GM12878 (cell line): Measurements from ENCODE around the gene CRB2. TPM values are rescaled to one million over a fixed set of nuclear protein-coding genes. Genes with fewer than 3 reads are reported as not detected.

ENCODE experiments used
- ATAC-seq: fragments of 200-7000 bp; cut with Tn5 transposase; 3 replicates; pipeline ENCODE4 v1.9.1; 2020; ENCODE audit warnings: mild to moderate bottlenecking, moderate library complexity
- BruUV-seq: library from RNA; stranded (reverse); fragments of 400-500 nt; replicated peaks from 2 replicates; lab custom pipeline; 2021; lab: Mats Ljungman, UMichigan
- CTCF ChIA-PET: fragments of 300-600 bp; sonication (Branson Sonifier 250); formaldehyde crosslinking; extraction: SDS; loops from one replicate; lab custom pipeline; 2021; ENCODE audit warnings: inconsistent platforms; lab: Yijun Ruan, JAX
- POLR2A ChIA-PET: fragments of 350-600 bp; formaldehyde crosslinking; extraction: SDS; loops from one replicate; lab custom pipeline; 2021; ENCODE audit warnings: inconsistent platforms; lab: Charles Lee
- RAD21 ChIA-PET: fragments of 300-600 bp; sonication (Branson Sonifier 250); formaldehyde crosslinking; loops from one replicate; lab custom pipeline; 2023; ENCODE audit warnings: antibody characterized with exemption; ENCODE audit not compliant: unreplicated experiment; lab: Charles Lee
- SMC1A ChIA-PET: fragments of 300-600 bp; sonication (Branson Sonifier 250); formaldehyde crosslinking; loops from one replicate; lab custom pipeline; 2023; ENCODE audit not compliant: unreplicated experiment, uncharacterized antibody; lab: Charles Lee
- DNase-seq: peaks from one replicate; pipeline ENCODE4 v3.0.0-alpha.2; 2011; ENCODE audit warnings: low read depth, low spot score
- FAIRE-seq: peaks from 3 replicates; lab custom pipeline; 2011; peaks lifted over from hg19 to GRCh38; lab: Jason Lieb, UNC
- H2AFZ ChIP-seq: 2 replicates; pipeline ENCODE4 v1.6.0; 2011; ENCODE audit warnings: low read depth, low read length, control low read depth; ENCODE audit not compliant: control insufficient read depth
- H3K27ac ChIP-seq: 2 replicates; pipeline ENCODE4 v1.5.1; 2011; ENCODE audit warnings: control low read depth; ENCODE audit not compliant: control insufficient read depth, insufficient read depth
- H3K27me3 ChIP-seq, 2 experiments: replicated peaks in 1 of 2; 2 replicates each; pipeline versions ENCODE4 v1.6.0 to v1.6.1; 2011; ENCODE audit warnings: low read length in 1 of 2; ENCODE audit not compliant: control insufficient read depth in 2 of 2, insufficient read depth in 2 of 2
- H3K36me3 ChIP-seq, 2 experiments: 2 replicates each; pipeline ENCODE4 v1.5.1; 2011; ENCODE audit warnings: low read length in 1 of 2; ENCODE audit not compliant: control insufficient read depth in 2 of 2, insufficient read depth in 2 of 2
- H3K4me1 ChIP-seq: 2 replicates; pipeline ENCODE4 v1.6.1; 2011; ENCODE audit warnings: mild to moderate bottlenecking, low read length, moderate library complexity, mixed read lengths; ENCODE audit not compliant: control insufficient read depth, insufficient read depth
- H3K4me2 ChIP-seq: 2 replicates; pipeline ENCODE4 v1.6.0; 2011; ENCODE audit warnings: control low read depth; ENCODE audit not compliant: control insufficient read depth, insufficient read depth
- H3K4me3 ChIP-seq: fragments of 200-600 bp; sonication (generic); 2 replicates; pipeline ENCODE4 v1.5.1; 2016
- H3K79me2 ChIP-seq: 2 replicates; pipeline ENCODE4 v1.6.0; 2011; ENCODE audit warnings: low read length; ENCODE audit not compliant: control insufficient read depth, insufficient read depth
- H3K9ac ChIP-seq: 2 replicates; pipeline ENCODE4 v1.8.0; 2011; ENCODE audit warnings: low read length, control low read depth, mixed read lengths; ENCODE audit not compliant: control insufficient read depth, insufficient read depth
- H3K9me3 ChIP-seq: replicated peaks from 3 replicates; pipeline ENCODE4 v1.5.1; 2011; ENCODE audit warnings: mild to moderate bottlenecking, low read length; ENCODE audit not compliant: control insufficient read depth, insufficient read depth
- H4K20me1 ChIP-seq: 2 replicates; pipeline ENCODE4 v1.6.0; 2011; ENCODE audit not compliant: control insufficient read depth, insufficient read depth
- CEBPB ChIP-seq, 2 experiments: fragments of 150-350 bp in 1 of 2; IDR thresholded peaks; 2 replicates each; pipeline ENCODE4 v1.6.1; 2012 to 2014; ENCODE audit warnings: low read depth in 2 of 2, low read length in 2 of 2, borderline replicate concordance in 1 of 2, inconsistent platforms in 1 of 2
- CREM ChIP-seq: IDR thresholded peaks from 2 replicates; pipeline ENCODE4 v1.6.1; 2014; ENCODE audit warnings: antibody characterized with exemption, low read depth
- HDGF ChIP-seq: fragments of 450-650 bp; IDR thresholded peaks from 2 replicates; pipeline ENCODE4 v1.6.1; 2016; ENCODE audit warnings: antibody characterized with exemption
- MEF2A ChIP-seq: IDR thresholded peaks from 2 replicates; pipeline ENCODE4 v1.6.1; 2011; ENCODE audit warnings: low read depth, mild to moderate bottlenecking, low read length, moderate library complexity; ENCODE audit not compliant: insufficient read depth
- RAD21 ChIP-seq: IDR thresholded peaks from 2 replicates; pipeline ENCODE4 v1.6.1; 2011; ENCODE audit warnings: mild to moderate bottlenecking, low read depth, low read length, moderate library complexity; ENCODE audit not compliant: insufficient read depth
- SIN3A ChIP-seq: IDR thresholded peaks from 2 replicates; pipeline ENCODE4 v1.6.1; 2012; ENCODE audit warnings: low read depth, low read length, improper control_type of control experiment
- SMARCA5 ChIP-seq: fragments of 450-650 bp; IDR thresholded peaks from 2 replicates; pipeline ENCODE4 v1.6.1; 2017; ENCODE audit warnings: mild to moderate bottlenecking
- SMC3 ChIP-seq: IDR thresholded peaks from 2 replicates; pipeline ENCODE4 v1.6.1; 2011; ENCODE audit warnings: low read length, improper control_type of control experiment, borderline replicate concordance
- TCF7 ChIP-seq: IDR thresholded peaks from 2 replicates; pipeline ENCODE4 v1.6.1; 2014; ENCODE audit warnings: antibody characterized with exemption, borderline replicate concordance
- ZNF274 ChIP-seq: IDR thresholded peaks from one replicate; pipeline ENCODE4 v1.8.0; 2011; ENCODE audit not compliant: insufficient read length, insufficient read depth
- WGBS: methylation state at CpG from one replicate; pipeline ENCODE4 v1.1.6; 2016; ENCODE audit warnings: low lambda C conversion rate; ENCODE audit not compliant: insufficient replicate concordance, insufficient coverage; ENCODE audit errors: missing lambda C conversion rate; 5-methylcytosine and 5-hydroxymethylcytosine counted together
- in situ Hi-C: fragments of 300-500 bp; cut with MboI; formaldehyde crosslinking; loops from 9 replicates; pipeline ENCODE4 v1.14.3; 2018; ENCODE audit warnings: mixed read lengths
- intact Hi-C: fragments of 100-400 bp; cut with micrococcal nuclease; formaldehyde crosslinking; loops from one replicate; pipeline ENCODE4 v1.14.2; 2022; ENCODE audit not compliant: unreplicated experiment
- polyA plus RNA-seq, 11 experiments: library from polyadenylated mRNA; depleted of rRNA in 4 of 11; unstranded in 6 of 11; stranded (reverse) in 5 of 11; fragments of >200 nt; fragmentation: Nextera tagmentation in 4 of 11; fragmentation: Illumina TruSeq in 1 of 11; extraction: Ambion mirVana in 4 of 11; extraction: Trizol in 1 of 11; gene quantifications; 1 replicate in 1 of 11; 2 replicates in 10 of 11; pipeline versions ENCODE4 v1.2.1 to v1.2.3, GENCODE V29; 2011 to 2016; ENCODE audit warnings: inconsistent platforms in 2 of 11, missing spikeins in 2 of 11, low read depth in 1 of 11
- total RNA-seq, 4 experiments: library from RNA; depleted of rRNA in 3 of 4; stranded (reverse); fragments of >200 nt in 3 of 4; fragmentation: Illumina TruSeq in 1 of 4; extraction: Trizol in 1 of 4; gene quantifications; 2 replicates each; pipeline versions ENCODE4 v1.2.1 to v1.2.3, GENCODE V29; 2013 to 2021
- TF ChIP-seq, protein P1 (sequence below): fragments of 450-650 bp; IDR thresholded peaks from 2 replicates; pipeline ENCODE4 v1.6.1; 2016; ENCODE audit warnings: mild to moderate bottlenecking
- TF ChIP-seq, protein P2 (sequence below): IDR thresholded peaks from 2 replicates; pipeline ENCODE4 v1.6.1; 2011; ENCODE audit warnings: borderline replicate concordance, low read depth, mild to moderate bottlenecking, moderate library complexity, low read length; ENCODE audit not compliant: insufficient read depth, poor library complexity, severe bottlenecking
- TF ChIP-seq, protein P3 (sequence below): fragments of 450-650 bp; IDR thresholded peaks from 2 replicates; pipeline ENCODE4 v1.6.1; 2018; ENCODE audit warnings: mild to moderate bottlenecking, low read depth, moderate library complexity; ENCODE audit not compliant: partially characterized antibody
- TF ChIP-seq, protein P4 (sequence below), 3 experiments: IDR thresholded peaks in 2 of 3; conservative IDR thresholded peaks in 1 of 3; 2 replicates each; pipeline ENCODE4 v1.5.1; 2011; ENCODE audit warnings: low read depth in 3 of 3, low read length in 3 of 3, mild to moderate bottlenecking in 3 of 3, control low read depth in 2 of 3, moderate library complexity in 2 of 3, inconsistent platforms in 1 of 3, mixed read lengths in 1 of 3; ENCODE audit not compliant: control insufficient read depth in 2 of 3, insufficient read depth in 1 of 3; ENCODE audit errors: extremely low read depth in 1 of 3

The CRB2 gene
- total and polyA plus RNA-seq, 10 of the 15 experiments (the other 5 are each of a cell fraction or from before 2014, with no cell fraction given): 0.01 to 0.80 (median 0.23) TPM; not detected in 3

DNA sequence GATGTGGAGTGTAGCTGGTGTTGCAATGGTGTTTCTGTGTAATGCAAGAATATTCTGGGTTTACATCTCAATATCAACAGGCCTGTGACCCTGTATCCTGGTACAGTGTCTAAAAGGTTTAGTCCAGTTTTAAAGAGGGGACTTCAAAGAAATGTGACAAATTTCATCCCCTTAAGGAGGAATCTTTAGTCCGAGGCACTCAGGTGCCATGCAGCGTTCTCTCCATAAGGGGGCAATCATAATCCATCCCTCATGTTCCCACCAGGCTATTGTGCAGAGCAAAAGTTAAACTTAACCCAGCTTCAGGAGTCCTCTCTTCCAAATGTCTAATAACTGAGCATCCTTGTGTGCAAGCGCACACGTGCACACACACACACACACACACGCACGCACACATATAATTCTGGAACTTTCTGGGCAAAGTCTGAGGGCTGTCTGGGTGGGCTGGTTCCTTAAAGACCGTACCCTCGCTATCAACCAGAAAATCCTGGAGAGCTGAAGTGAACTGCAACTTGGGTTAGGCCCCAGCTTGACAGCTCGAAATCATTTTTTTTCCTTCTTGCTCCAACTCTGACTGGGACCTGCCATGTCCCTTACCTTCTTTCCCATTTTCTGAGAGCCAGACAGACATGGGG, 46.0 kb downstream of the CRB2 start:
- H2AFZ ChIP-seq: no peak overlapping the region
- H3K9ac ChIP-seq: no peak overlapping the region
- FAIRE-seq (peak; percentile 83), DNase-seq (no peak), ATAC-seq (peak; percentile 83)
- no peak overlapping the region for H3K27ac ChIP-seq
- H3K36me3 ChIP-seq: peaks cover 0 to 6% of the 10 kb centered on the region in 2 experiments; a peak in 3 of 4 replicates
- no peaks in the 10 kb centered on the region for H3K27me3 ChIP-seq
- no peaks in the 10 kb centered on the region for H3K9me3 ChIP-seq
- H3K4me1 ChIP-seq: no peaks in the 10 kb centered on the region
- in situ Hi-C loops: no loop called here
- ChIA-PET SMC1A (interaction anchor here (0.9 to 1.5 kb wide), 2 partner anchors 58 to 639 kb away, joined by 3 read pairs; no protein-coding TSS in a partner anchor), RAD21 (interaction anchor here (0.6 kb wide), 1 partner anchor 553 kb away, joined by 3 read pairs; no protein-coding TSS in a partner anchor), POLR2A (interaction anchor here (0.6 kb wide), 1 partner anchor 1482 kb away, joined by 3 read pairs; no protein-coding TSS in a partner anchor), CTCF (interaction anchor here (0.6 to 1.6 kb wide), 2 partner anchors 494 to 636 kb away, joined by 3 read pairs; no protein-coding TSS in a partner anchor)
- no TSS peak for BruUV-seq
- no peaks in the 10 kb centered on the region for H3K79me2 ChIP-seq
- no peak overlapping the region for H3K4me3 ChIP-seq
- intact Hi-C loops: loop anchor here (2.0 to 10.0 kb wide), 2 partner anchors 563 to 639 kb away; no protein-coding TSS in a partner anchor
- H4K20me1 ChIP-seq: peaks cover 2% of the 10 kb centered on the region; the same call in 1 of the 2 replicates
- H3K4me2 ChIP-seq: no peak overlapping the region
- 59% methylated on average over 9 of the region's 9 CpGs for WGBS
- TF ChIP-seq CEBPB (IDR thresholded peaks at IDR 0.05; ENCODE audit: borderline replicate concordance in 1 of 2, low read depth in 2 of 2, low read length in 2 of 2) (no peak), SIN3A (no peak), ZNF274 (no peak), TCF7 (no peak), CREM (no peak), SMARCA5 (no peak), MEF2A (no peak), HDGF (no peak), SMC3 (peak; percentile 24; the same call in 1 of the 2 replicates), RAD21 (peak; percentile 69)
- TF ChIP-seq, protein P1, sequence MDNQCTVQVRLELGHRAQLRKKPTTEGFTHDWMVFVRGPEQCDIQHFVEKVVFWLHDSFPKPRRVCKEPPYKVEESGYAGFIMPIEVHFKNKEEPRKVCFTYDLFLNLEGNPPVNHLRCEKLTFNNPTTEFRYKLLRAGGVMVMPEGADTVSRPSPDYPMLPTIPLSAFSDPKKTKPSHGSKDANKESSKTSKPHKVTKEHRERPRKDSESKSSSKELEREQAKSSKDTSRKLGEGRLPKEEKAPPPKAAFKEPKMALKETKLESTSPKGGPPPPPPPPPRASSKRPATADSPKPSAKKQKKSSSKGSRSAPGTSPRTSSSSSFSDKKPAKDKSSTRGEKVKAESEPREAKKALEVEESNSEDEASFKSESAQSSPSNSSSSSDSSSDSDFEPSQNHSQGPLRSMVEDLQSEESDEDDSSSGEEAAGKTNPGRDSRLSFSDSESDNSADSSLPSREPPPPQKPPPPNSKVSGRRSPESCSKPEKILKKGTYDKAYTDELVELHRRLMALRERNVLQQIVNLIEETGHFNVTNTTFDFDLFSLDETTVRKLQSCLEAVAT: no peak
- TF ChIP-seq, protein P2, sequence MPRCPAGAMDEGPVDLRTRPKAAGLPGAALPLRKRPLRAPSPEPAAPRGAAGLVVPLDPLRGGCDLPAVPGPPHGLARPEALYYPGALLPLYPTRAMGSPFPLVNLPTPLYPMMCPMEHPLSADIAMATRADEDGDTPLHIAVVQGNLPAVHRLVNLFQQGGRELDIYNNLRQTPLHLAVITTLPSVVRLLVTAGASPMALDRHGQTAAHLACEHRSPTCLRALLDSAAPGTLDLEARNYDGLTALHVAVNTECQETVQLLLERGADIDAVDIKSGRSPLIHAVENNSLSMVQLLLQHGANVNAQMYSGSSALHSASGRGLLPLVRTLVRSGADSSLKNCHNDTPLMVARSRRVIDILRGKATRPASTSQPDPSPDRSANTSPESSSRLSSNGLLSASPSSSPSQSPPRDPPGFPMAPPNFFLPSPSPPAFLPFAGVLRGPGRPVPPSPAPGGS: no peak
- TF ChIP-seq, protein P3, sequence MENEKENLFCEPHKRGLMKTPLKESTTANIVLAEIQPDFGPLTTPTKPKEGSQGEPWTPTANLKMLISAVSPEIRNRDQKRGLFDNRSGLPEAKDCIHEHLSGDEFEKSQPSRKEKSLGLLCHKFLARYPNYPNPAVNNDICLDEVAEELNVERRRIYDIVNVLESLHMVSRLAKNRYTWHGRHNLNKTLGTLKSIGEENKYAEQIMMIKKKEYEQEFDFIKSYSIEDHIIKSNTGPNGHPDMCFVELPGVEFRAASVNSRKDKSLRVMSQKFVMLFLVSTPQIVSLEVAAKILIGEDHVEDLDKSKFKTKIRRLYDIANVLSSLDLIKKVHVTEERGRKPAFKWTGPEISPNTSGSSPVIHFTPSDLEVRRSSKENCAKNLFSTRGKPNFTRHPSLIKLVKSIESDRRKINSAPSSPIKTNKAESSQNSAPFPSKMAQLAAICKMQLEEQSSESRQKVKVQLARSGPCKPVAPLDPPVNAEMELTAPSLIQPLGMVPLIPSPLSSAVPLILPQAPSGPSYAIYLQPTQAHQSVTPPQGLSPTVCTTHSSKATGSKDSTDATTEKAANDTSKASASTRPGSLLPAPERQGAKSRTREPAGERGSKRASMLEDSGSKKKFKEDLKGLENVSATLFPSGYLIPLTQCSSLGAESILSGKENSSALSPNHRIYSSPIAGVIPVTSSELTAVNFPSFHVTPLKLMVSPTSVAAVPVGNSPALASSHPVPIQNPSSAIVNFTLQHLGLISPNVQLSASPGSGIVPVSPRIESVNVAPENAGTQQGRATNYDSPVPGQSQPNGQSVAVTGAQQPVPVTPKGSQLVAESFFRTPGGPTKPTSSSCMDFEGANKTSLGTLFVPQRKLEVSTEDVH: no peak
- TF ChIP-seq, protein P4, sequence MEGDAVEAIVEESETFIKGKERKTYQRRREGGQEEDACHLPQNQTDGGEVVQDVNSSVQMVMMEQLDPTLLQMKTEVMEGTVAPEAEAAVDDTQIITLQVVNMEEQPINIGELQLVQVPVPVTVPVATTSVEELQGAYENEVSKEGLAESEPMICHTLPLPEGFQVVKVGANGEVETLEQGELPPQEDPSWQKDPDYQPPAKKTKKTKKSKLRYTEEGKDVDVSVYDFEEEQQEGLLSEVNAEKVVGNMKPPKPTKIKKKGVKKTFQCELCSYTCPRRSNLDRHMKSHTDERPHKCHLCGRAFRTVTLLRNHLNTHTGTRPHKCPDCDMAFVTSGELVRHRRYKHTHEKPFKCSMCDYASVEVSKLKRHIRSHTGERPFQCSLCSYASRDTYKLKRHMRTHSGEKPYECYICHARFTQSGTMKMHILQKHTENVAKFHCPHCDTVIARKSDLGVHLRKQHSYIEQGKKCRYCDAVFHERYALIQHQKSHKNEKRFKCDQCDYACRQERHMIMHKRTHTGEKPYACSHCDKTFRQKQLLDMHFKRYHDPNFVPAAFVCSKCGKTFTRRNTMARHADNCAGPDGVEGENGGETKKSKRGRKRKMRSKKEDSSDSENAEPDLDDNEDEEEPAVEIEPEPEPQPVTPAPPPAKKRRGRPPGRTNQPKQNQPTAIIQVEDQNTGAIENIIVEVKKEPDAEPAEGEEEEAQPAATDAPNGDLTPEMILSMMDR (IDR thresholded peaks at IDR 0.05 in 2 of 3, conservative IDR thresholded peaks at IDR 0.05 in 1 of 3; ENCODE audit: control insufficient read depth in 2 of 3, extremely low read depth in 1 of 3, insufficient read depth in 1 of 3, low read depth in 3 of 3, low read length in 3 of 3): peak; percentile 55 to 68 (median 62)
